ENCODE data around the gene CACNG4.
"Not testable (repeated sequence)": the region's sequence is repeated elsewhere in the genome, so short reads cannot be mapped to it uniquely, and the experiment has no call there.

The CACNG4 gene

GRCh38 chr17:66964930-66965800, 658 bp downstream of the CACNG4 start:
- DNase-seq (ENCODE audit: low spot score), result peak; percentile 78

GRCh38 chr17:66965801-66966262, 1.3 kb downstream of the CACNG4 start:
- peak; percentile 70 for DNase-seq (ENCODE audit: low spot score)

GRCh38 chr17:66966298-66966697, 1.8 kb downstream of the CACNG4 start:
- no peak for DNase-seq (ENCODE audit: low spot score)

- no peak for DNase-seq (ENCODE audit: low spot score)
Measured at GRCh38 chr17:66966704-66967418, 2.4 kb downstream of the CACNG4 start.

GRCh38 chr17:66967837-66968543, 3.5 kb downstream of the CACNG4 start:
- no peak for DNase-seq (ENCODE audit: low spot score)

- no peak for DNase-seq (ENCODE audit: low spot score)
Measured at GRCh38 chr17:66968916-66969315, 4.4 kb downstream of the CACNG4 start.

- DNase-seq (ENCODE audit: low spot score), result no peak
Measured at GRCh38 chr17:66970140-66970539, 5.6 kb downstream of the CACNG4 start.

- no peak for DNase-seq (ENCODE audit: low spot score)
Measured at GRCh38 chr17:66970797-66971196, 6.3 kb downstream of the CACNG4 start.

GRCh38 chr17:66971264-66971663, 6.8 kb downstream of the CACNG4 start:
- no peak for DNase-seq (ENCODE audit: low spot score)

- DNase-seq (ENCODE audit: low spot score), result no peak
Measured at GRCh38 chr17:66971730-66972441, 7.4 kb downstream of the CACNG4 start.

- DNase-seq (ENCODE audit: low spot score), result not testable (repeated sequence)
Measured at GRCh38 chr17:66972442-66972830, 7.9 kb downstream of the CACNG4 start.

- DNase-seq (ENCODE audit: low spot score), result no peak
Measured at GRCh38 chr17:66975188-66975587, 10.7 kb downstream of the CACNG4 start.

- DNase-seq (ENCODE audit: low spot score), result peak; percentile 58
Measured at GRCh38 chr17:66975614-66976378, 11.3 kb downstream of the CACNG4 start.

GRCh38 chr17:66976379-66976663, 11.8 kb downstream of the CACNG4 start:
- DNase-seq (ENCODE audit: low spot score), result no peak

- DNase-seq (ENCODE audit: low spot score), result no peak
Measured at GRCh38 chr17:66976781-66977201, 12.3 kb downstream of the CACNG4 start.

- no peak for DNase-seq (ENCODE audit: low spot score)
Measured at GRCh38 chr17:66978514-66979061, 14.1 kb downstream of the CACNG4 start.

GRCh38 chr17:66980896-66981295, 16.4 kb downstream of the CACNG4 start:
- DNase-seq (ENCODE audit: low spot score), result no peak

GRCh38 chr17:66981983-66982508, 17.5 kb downstream of the CACNG4 start:
- DNase-seq (ENCODE audit: low spot score), result no peak

GRCh38 chr17:66983414-66984021, 19.0 kb downstream of the CACNG4 start:
- no peak for DNase-seq (ENCODE audit: low spot score)

GRCh38 chr17:66984730-66985129, 20.2 kb downstream of the CACNG4 start:
- DNase-seq (ENCODE audit: low spot score), result no peak
